Stimulated activated CD4-positive, alpha-beta T cell treated with anti-CD3 and anti-CD28 coated beads, Interleukin-12 subunit alpha, Interleukin-12 subunit beta, amount 100 ng/mL, for 4 hours (primary cell): Measurements from ENCODE around the gene ENPEP.
"Not testable (repeated sequence)": the region's sequence is repeated elsewhere in the genome, so short reads cannot be mapped to it uniquely, and the experiment has no call there.

ENCODE experiments used
- DNase-seq: peaks from one replicate; pipeline ENCODE4 v3.0.0-alpha.2; 2020

The ENPEP gene

GRCh38 chr4:110484767-110485166 lies 8.8 kb downstream of the ENPEP start:
- DNase-seq: no peak

- no peak for DNase-seq
These were observed 9.5 kb downstream of the ENPEP start for GRCh38 chr4:110485452-110485851.

GRCh38 chr4:110486256-110486655 lies 10.3 kb downstream of the ENPEP start:
- no peak for DNase-seq

DNA sequence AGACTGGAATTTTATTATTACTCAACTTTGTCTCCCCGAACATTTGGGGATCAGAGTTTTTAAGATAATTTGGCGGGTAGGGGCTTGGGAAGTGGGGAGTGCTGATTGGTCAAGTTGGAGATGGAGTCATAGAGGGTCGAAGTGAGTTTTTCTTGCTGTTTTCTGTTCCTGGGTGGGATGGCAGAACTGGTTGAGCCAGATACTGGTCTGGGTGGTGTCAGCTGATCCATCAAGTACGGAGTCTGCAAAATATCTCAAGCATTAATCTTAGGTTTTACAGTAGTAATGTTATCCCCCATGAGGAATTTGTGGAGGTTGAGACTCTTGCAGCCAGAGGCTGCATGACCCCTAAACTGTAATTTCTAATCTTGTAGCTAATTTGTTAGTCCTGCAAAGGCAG lies 10.9 kb downstream of the ENPEP start:
- DNase-seq: not testable (repeated sequence)

- DNase-seq: no peak
These were observed 11.9 kb downstream of the ENPEP start for GRCh38 chr4:110487873-110488272.

- no peak for DNase-seq
These were observed 14.1 kb downstream of the ENPEP start for GRCh38 chr4:110489901-110490508.

- DNase-seq: no peak
These were observed 16.6 kb downstream of the ENPEP start for GRCh38 chr4:110492522-110492921.

- no peak for DNase-seq
These were observed 17.6 kb downstream of the ENPEP start for GRCh38 chr4:110493520-110493919.

DNA sequence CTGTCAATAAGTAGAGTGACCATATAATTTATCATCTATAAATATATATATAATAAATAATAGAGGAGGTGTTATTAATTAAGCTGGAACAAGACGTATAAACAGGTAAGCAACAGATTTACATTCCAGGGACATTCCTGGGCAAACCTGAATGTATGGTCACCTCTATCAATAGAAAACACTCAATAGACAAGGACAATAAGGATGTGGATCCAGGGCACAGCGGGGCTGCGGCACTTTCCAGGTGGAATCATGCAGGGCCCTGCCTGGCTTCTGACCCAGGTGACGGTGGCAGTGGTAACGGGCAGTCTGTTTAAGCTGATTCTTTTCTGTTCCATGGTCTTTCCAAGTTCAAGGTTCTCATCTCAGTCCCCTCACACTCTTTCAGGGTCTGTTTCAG lies 22.5 kb downstream of the ENPEP start:
- DNase-seq: no peak

- DNase-seq: no peak
These were observed 23.2 kb downstream of the ENPEP start for GRCh38 chr4:110499126-110499525.

- DNase-seq: no peak
These were observed 25.9 kb downstream of the ENPEP start for GRCh38 chr4:110501826-110502225.

GRCh38 chr4:110503270-110504083 lies 27.5 kb downstream of the ENPEP start:
- DNase-seq: no peak

- DNase-seq: no peak
These were observed 28.1 kb downstream of the ENPEP start for GRCh38 chr4:110504084-110504435.

- no peak for DNase-seq
These were observed 29.5 kb downstream of the ENPEP start for GRCh38 chr4:110505440-110505839.

DNA sequence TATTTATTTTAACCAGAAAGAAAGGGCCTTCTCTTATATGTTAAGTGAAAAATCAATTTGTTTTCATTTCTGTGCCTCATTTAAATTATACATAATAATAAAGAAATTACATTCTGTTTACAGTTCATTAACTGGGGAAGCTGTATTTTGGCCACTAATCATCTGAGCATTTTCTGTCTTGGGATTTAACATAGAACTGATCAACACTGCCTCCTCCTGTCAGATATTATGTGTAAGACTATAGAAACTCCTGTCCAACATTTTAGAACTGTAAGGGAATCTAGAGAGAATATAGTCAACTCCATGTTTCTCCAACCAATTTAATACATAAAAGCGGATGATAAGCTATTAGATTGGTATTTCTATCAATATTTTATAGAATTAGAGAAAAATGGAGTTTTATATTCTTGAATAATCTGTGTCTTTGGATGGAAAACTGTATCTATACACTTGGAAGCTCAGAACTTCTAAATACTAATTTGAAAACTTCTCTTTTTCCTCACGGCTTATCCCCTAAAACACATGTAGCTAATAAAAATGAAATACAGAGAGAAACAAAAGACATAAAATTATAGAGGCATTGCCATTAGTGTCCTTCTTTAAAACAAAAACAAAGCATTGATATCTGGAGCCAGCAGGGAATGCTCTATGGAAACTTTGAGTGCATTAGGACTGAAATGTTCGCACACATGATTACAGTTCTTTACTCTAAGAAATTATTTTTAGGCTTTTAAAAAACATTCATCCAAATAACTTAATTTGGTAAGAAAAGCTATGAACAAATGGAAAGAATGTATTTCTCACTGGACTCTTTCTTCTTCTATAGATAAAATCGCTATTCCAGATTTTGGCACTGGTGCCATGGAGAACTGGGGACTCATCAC lies 33.1 kb downstream of the ENPEP start:
- DNase-seq: no peak

DNA sequence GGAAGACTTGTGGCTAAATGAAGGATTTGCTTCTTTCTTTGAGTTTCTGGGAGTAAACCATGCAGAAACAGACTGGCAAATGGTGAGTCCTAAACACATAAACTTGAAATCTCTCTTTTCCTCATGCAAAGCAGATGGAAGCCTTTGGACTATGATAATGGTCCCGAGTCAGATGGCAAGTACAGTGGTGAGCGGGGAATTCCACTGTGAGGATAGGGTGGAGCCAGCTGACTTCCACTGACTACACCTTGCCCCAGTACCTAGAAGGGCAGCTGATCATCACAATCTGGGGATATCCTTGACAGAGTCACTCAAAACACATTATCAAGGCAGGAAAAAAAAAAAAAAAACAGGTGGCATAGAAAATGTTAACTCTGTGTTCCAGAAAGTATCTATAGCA lies 34.3 kb downstream of the ENPEP start:
- DNase-seq: no peak

GRCh38 chr4:110510955-110511544 lies 35.1 kb downstream of the ENPEP start:
- no peak for DNase-seq

- DNase-seq: no peak
These were observed 36.9 kb downstream of the ENPEP start for GRCh38 chr4:110512901-110513300.

- DNase-seq: no peak
These were observed 39.0 kb downstream of the ENPEP start for GRCh38 chr4:110514889-110515479.

GRCh38 chr4:110515676-110516075 lies 39.7 kb downstream of the ENPEP start:
- no peak for DNase-seq

GRCh38 chr4:110516106-110516922 lies 40.4 kb downstream of the ENPEP start:
- peak; percentile 61 for DNase-seq
